CD8-positive, alpha-beta memory T cell (primary cell): ENCODE results near the gene CALD1. TPM values are rescaled to one million over a fixed set of nuclear protein-coding genes. Genes with fewer than 3 reads are reported as not detected.

Experiments used
- CTCF ChIA-PET: fragments of 350-600 bp; sonication (Branson Sonifier 250); formaldehyde crosslinking; loops from one replicate; lab custom pipeline; 2021; ENCODE audit warnings: antibody characterized with exemption; lab: Charles Lee
- POLR2A ChIA-PET: fragments of 350-600 bp; sonication (Branson Sonifier 250); formaldehyde crosslinking; loops from one replicate; lab custom pipeline; 2021; ENCODE audit warnings: antibody characterized with exemption; lab: Charles Lee
- DNase-seq, 5 donors: peaks; one replicate each; pipeline versions ENCODE4 v3.0.0 to v3.0.0-alpha.2; 2020 to 2022; ENCODE audit warnings: mixed read lengths in 1 of 5
- H3K27ac ChIP-seq: one replicate; pipeline ENCODE4 v1.7.0; 2013; ENCODE audit warnings: low read depth, mild to moderate bottlenecking, low read length, moderate library complexity
- H3K27me3 ChIP-seq: 2 replicates; pipeline ENCODE4 v1.7.0; 2013; ENCODE audit warnings: low read length, mild to moderate bottlenecking; ENCODE audit not compliant: insufficient read depth, poor library complexity, severe bottlenecking
- H3K36me3 ChIP-seq: 2 replicates; pipeline ENCODE4 v1.7.0; 2013; ENCODE audit warnings: mild to moderate bottlenecking, low read length, moderate library complexity; ENCODE audit not compliant: insufficient read depth
- H3K4me1 ChIP-seq: 2 replicates; pipeline ENCODE4 v1.7.0; 2013; ENCODE audit warnings: mild to moderate bottlenecking, low read length, moderate library complexity; ENCODE audit not compliant: insufficient read depth
- H3K4me3 ChIP-seq: 2 replicates; pipeline ENCODE4 v1.7.0; 2013; ENCODE audit warnings: mild to moderate bottlenecking, low read length
- H3K9me3 ChIP-seq: 2 replicates; pipeline ENCODE4 v1.7.0; 2013; ENCODE audit warnings: mild to moderate bottlenecking, low read length
- H3K27ac Mint-ChIP-seq, 8 donors: one replicate each; pipeline ENCODE4 v1.8.0; 2020 to 2021; ENCODE audit warnings: mixed read lengths in 8 of 8, mild to moderate bottlenecking in 6 of 8, inconsistent platforms in 3 of 8, moderate library complexity in 3 of 8
- H3K27me3 Mint-ChIP-seq, 2 donors: one replicate each; pipeline ENCODE4 v1.8.0; 2020 to 2021; ENCODE audit warnings: mixed read lengths in 2 of 2, mild to moderate bottlenecking in 1 of 2, moderate library complexity in 1 of 2
- H3K36me3 Mint-ChIP-seq, 3 donors: one replicate each; pipeline ENCODE4 v1.8.0; 2020 to 2021; ENCODE audit warnings: mixed read lengths in 3 of 3, inconsistent platforms in 1 of 3, mild to moderate bottlenecking in 1 of 3
- H3K4me1 Mint-ChIP-seq, 3 donors: one replicate each; pipeline ENCODE4 v1.8.0; 2020 to 2021; ENCODE audit warnings: mixed read lengths in 3 of 3, inconsistent platforms in 1 of 3, mild to moderate bottlenecking in 1 of 3
- H3K4me3 Mint-ChIP-seq, 7 donors: one replicate each; pipeline ENCODE4 v1.8.0; 2020 to 2021; ENCODE audit warnings: mixed read lengths in 7 of 7, mild to moderate bottlenecking in 6 of 7, moderate library complexity in 4 of 7, inconsistent platforms in 2 of 7
- H3K9me3 Mint-ChIP-seq, 5 donors: one replicate each; pipeline ENCODE4 v1.8.0; 2020 to 2022; ENCODE audit warnings: mixed read lengths in 5 of 5, mild to moderate bottlenecking in 3 of 5, moderate library complexity in 2 of 5, inconsistent platforms in 1 of 5
- polyA plus RNA-seq: library from polyadenylated mRNA; unstranded; fragments of 300-500 nt; fragmentation: Illumina TruSeq; gene quantifications from one replicate; pipeline ENCODE4 v1.2.3, GENCODE V29; 2021
- total RNA-seq, 2 experiments: library from RNA; stranded (reverse); gene quantifications; one replicate each; pipeline ENCODE4 v1.2.3, GENCODE V29; 2021

CALD1 gene
- total and polyA plus RNA-seq, 3 experiments from 2014 or later, result 3.1 to 3.3 TPM; not detected in 1

GRCh38 chr7:134813663-134814396 is 34.4 kb downstream of the CALD1 start:
- H3K4me1 Mint-ChIP-seq, result no peaks in the 10 kb centered on the region
- POLR2A ChIA-PET, result no interaction called here
- no peaks in the 10 kb centered on the region for H3K9me3 Mint-ChIP-seq

GRCh38 chr7:134814730-134815364 is 35.4 kb downstream of the CALD1 start:
- ChIA-PET CTCF (interaction anchor here (1.1 kb wide), 1 partner anchor 8 kb away, joined by 3 read pairs; no protein-coding TSS in a partner anchor), POLR2A (no interaction called here)
- H3K4me3 ChIP-seq, result no peak overlapping the region
- no peaks in the 10 kb centered on the region for H3K27me3 ChIP-seq
- no peak overlapping the region for H3K27ac ChIP-seq
- DNase-seq, result no peak
- Mint-ChIP-seq H3K27ac (no peak overlapping the region), H3K4me3 (no peak overlapping the region), H3K4me1 (no peaks in the 10 kb centered on the region), H3K27me3 (peaks cover 0 to 18% of the 10 kb centered on the region in 2 donors), H3K36me3 (peaks cover 0 to 4% (median 0%) of the 10 kb centered on the region in 3 donors), H3K9me3 (no peaks in the 10 kb centered on the region)
- H3K9me3 ChIP-seq, result no peaks in the 10 kb centered on the region
- H3K36me3 ChIP-seq, result no peaks in the 10 kb centered on the region
- H3K4me1 ChIP-seq, result no peaks in the 10 kb centered on the region

More at GRCh38 chr7:134813663-134814396, 34.4 kb downstream of the CALD1 start:
- H3K4me3 Mint-ChIP-seq, result no peak overlapping the region
- H3K27ac Mint-ChIP-seq, result no peak overlapping the region
- H3K36me3 ChIP-seq, result no peaks in the 10 kb centered on the region
- CTCF ChIA-PET, result interaction anchor here (1.1 kb wide), 1 partner anchor 9 kb away, joined by 3 read pairs; no protein-coding TSS in a partner anchor
- no peak for DNase-seq
- peaks cover 0 to 18% of the 10 kb centered on the region in 2 donors for H3K27me3 Mint-ChIP-seq
- no peaks in the 10 kb centered on the region for H3K4me1 ChIP-seq
- no peak overlapping the region for H3K27ac ChIP-seq
- H3K4me3 ChIP-seq, result no peak overlapping the region
- no peaks in the 10 kb centered on the region for H3K9me3 ChIP-seq
- no peaks in the 10 kb centered on the region for H3K27me3 ChIP-seq
- peaks cover 0 to 4% (median 0%) of the 10 kb centered on the region in 3 donors for H3K36me3 Mint-ChIP-seq

GRCh38 chr7:134818613-134819345 is 39.3 kb downstream of the CALD1 start:
- DNase-seq, result no peak
- Mint-ChIP-seq H3K4me3 (no peak overlapping the region), H3K27me3 (peaks cover 0 to 11% of the 10 kb centered on the region in 2 donors), H3K9me3 (no peaks in the 10 kb centered on the region), H3K27ac (no peak overlapping the region), H3K4me1 (no peaks in the 10 kb centered on the region), H3K36me3 (peaks cover 0 to 3% (median 0%) of the 10 kb centered on the region in 3 donors)
- Histone ChIP-seq H3K4me3 (no peak overlapping the region), H3K9me3 (no peaks in the 10 kb centered on the region), H3K36me3 (no peaks in the 10 kb centered on the region), H3K27me3 (no peaks in the 10 kb centered on the region), H3K4me1 (no peaks in the 10 kb centered on the region), H3K27ac (no peak overlapping the region)
- POLR2A ChIA-PET, result no interaction called here
- CTCF ChIA-PET, result no interaction called here

- no peak overlapping the region for H3K27ac ChIP-seq
- Mint-ChIP-seq H3K4me3 (no peak overlapping the region), H3K27ac (no peak overlapping the region), H3K36me3 (no peaks in the 10 kb centered on the region), H3K27me3 (peaks cover 0 to 7% of the 10 kb centered on the region in 2 donors), H3K4me1 (no peaks in the 10 kb centered on the region), H3K9me3 (no peaks in the 10 kb centered on the region)
- H3K36me3 ChIP-seq, result no peaks in the 10 kb centered on the region
- H3K4me1 ChIP-seq, result no peaks in the 10 kb centered on the region
- no peak overlapping the region for H3K4me3 ChIP-seq
- DNase-seq, result no peak
- CTCF ChIA-PET, result no interaction called here
- no peaks in the 10 kb centered on the region for H3K27me3 ChIP-seq
- POLR2A ChIA-PET, result no interaction called here
- no peaks in the 10 kb centered on the region for H3K9me3 ChIP-seq
Measured at GRCh38 chr7:134819401-134819800, 40.0 kb downstream of the CALD1 start.

- Mint-ChIP-seq H3K4me3 (no peak overlapping the region), H3K9me3 (no peaks in the 10 kb centered on the region), H3K4me1 (no peaks in the 10 kb centered on the region), H3K36me3 (no peaks in the 10 kb centered on the region), H3K27ac (no peak overlapping the region), H3K27me3 (peaks cover 0 to 4% of the 10 kb centered on the region in 2 donors)
- H3K27me3 ChIP-seq, result no peaks in the 10 kb centered on the region
- no peak overlapping the region for H3K27ac ChIP-seq
- H3K9me3 ChIP-seq, result no peaks in the 10 kb centered on the region
- no peaks in the 10 kb centered on the region for H3K4me1 ChIP-seq
- H3K36me3 ChIP-seq, result no peaks in the 10 kb centered on the region
- ChIA-PET CTCF (no interaction called here), POLR2A (no interaction called here)
- DNase-seq, result no peak
- no peak overlapping the region for H3K4me3 ChIP-seq
Measured at GRCh38 chr7:134820295-134820694, 40.9 kb downstream of the CALD1 start.

- no peaks in the 10 kb centered on the region for H3K27me3 ChIP-seq
- POLR2A ChIA-PET, result no interaction called here
- peaks cover 0 to 4% of the 10 kb centered on the region in 2 donors for H3K27me3 Mint-ChIP-seq
- H3K9me3 ChIP-seq, result no peaks in the 10 kb centered on the region
- H3K27ac Mint-ChIP-seq, result no peak overlapping the region
- no peak overlapping the region for H3K4me3 ChIP-seq
- H3K36me3 ChIP-seq, result no peaks in the 10 kb centered on the region
- H3K4me1 ChIP-seq, result no peaks in the 10 kb centered on the region
- no peak for DNase-seq
- CTCF ChIA-PET, result no interaction called here
- no peaks in the 10 kb centered on the region for H3K4me1 Mint-ChIP-seq
- H3K36me3 Mint-ChIP-seq, result no peaks in the 10 kb centered on the region
- no peak overlapping the region for H3K27ac ChIP-seq
- no peaks in the 10 kb centered on the region for H3K9me3 Mint-ChIP-seq
- no peak overlapping the region for H3K4me3 Mint-ChIP-seq
Measured at GRCh38 chr7:134820778-134821177, 41.3 kb downstream of the CALD1 start.

GRCh38 chr7:134823400-134823799 is 44.0 kb downstream of the CALD1 start:
- no peak overlapping the region for H3K4me3 Mint-ChIP-seq
- peaks cover 0 to 11% of the 10 kb centered on the region in 2 donors for H3K27me3 Mint-ChIP-seq
- no peaks in the 10 kb centered on the region for H3K4me1 Mint-ChIP-seq
- no peak overlapping the region for H3K4me3 ChIP-seq
- DNase-seq, result no peak
- ChIA-PET CTCF (interaction anchor here (1.6 kb wide), 1 partner anchor 9 kb away, joined by 3 read pairs; no protein-coding TSS in a partner anchor), POLR2A (no interaction called here)
- H3K27ac ChIP-seq, result no peak overlapping the region
- H3K27me3 ChIP-seq, result no peaks in the 10 kb centered on the region
- no peaks in the 10 kb centered on the region for H3K36me3 ChIP-seq
- H3K4me1 ChIP-seq, result no peaks in the 10 kb centered on the region
- no peaks in the 10 kb centered on the region for H3K36me3 Mint-ChIP-seq
- H3K9me3 Mint-ChIP-seq, result no peaks in the 10 kb centered on the region
- H3K27ac Mint-ChIP-seq, result no peak overlapping the region
- H3K9me3 ChIP-seq, result no peaks in the 10 kb centered on the region

GRCh38 chr7:134825666-134826065 is 46.2 kb downstream of the CALD1 start:
- H3K36me3 ChIP-seq, result no peaks in the 10 kb centered on the region
- no peak overlapping the region for H3K27ac Mint-ChIP-seq
- H3K9me3 ChIP-seq, result no peaks in the 10 kb centered on the region
- no peak overlapping the region for H3K4me3 ChIP-seq
- no peaks in the 10 kb centered on the region for H3K36me3 Mint-ChIP-seq
- no peaks in the 10 kb centered on the region for H3K4me1 Mint-ChIP-seq
- no peaks in the 10 kb centered on the region for H3K4me1 ChIP-seq
- no peaks in the 10 kb centered on the region for H3K27me3 ChIP-seq
- H3K27ac ChIP-seq, result no peak overlapping the region
- POLR2A ChIA-PET, result no interaction called here
- no peak overlapping the region for H3K4me3 Mint-ChIP-seq
- no peaks in the 10 kb centered on the region for H3K9me3 Mint-ChIP-seq
- DNase-seq, result no peak
- H3K27me3 Mint-ChIP-seq, result peaks cover 1 to 11% of the 10 kb centered on the region in 2 donors
- CTCF ChIA-PET, result no interaction called here
